HepG2 (cell line): ENCODE measurements around the gene SRGAP3. TPM values are rescaled to one million over a fixed set of nuclear protein-coding genes. Genes with fewer than 3 reads are reported as not detected.

Experiments
- ATF6 ChIP-seq: sonication (generic); formaldehyde crosslinking; conservative IDR thresholded peaks from 2 replicates; pipeline ENCODE4 v1.4.0; 2020; ENCODE audit warnings: missing genetic modification reagents
- MXD1 ChIP-seq: sonication (generic); formaldehyde crosslinking; IDR thresholded peaks from 2 replicates; pipeline ENCODE4 v1.4.0; 2020; ENCODE audit warnings: mild to moderate bottlenecking, missing genetic modification reagents
- SIN3B ChIP-seq: fragments of 150-350 bp; IDR thresholded peaks from 2 replicates; pipeline ENCODE4 v1.6.1; 2014; ENCODE audit warnings: low read length
- THYN1 ChIP-seq: sonication (generic); formaldehyde crosslinking; IDR thresholded peaks from 2 replicates; pipeline ENCODE4 v1.8.1; 2023; ENCODE audit warnings: low read depth, mild to moderate bottlenecking, moderate library complexity, missing genetic modification reagents, borderline replicate concordance
- ZNF781 ChIP-seq: sonication (generic); formaldehyde crosslinking; IDR thresholded peaks from 2 replicates; pipeline ENCODE4 v1.5.1; 2020; ENCODE audit warnings: borderline replicate concordance, mild to moderate bottlenecking, missing genetic modification reagents; ENCODE audit errors: not compliant biosample characterization
- polyA plus RNA-seq, 8 experiments: library from polyadenylated mRNA; depleted of rRNA in 3 of 8; stranded (reverse) in 7 of 8; unstranded in 1 of 8; fragments of >200 nt; fragmentation: Illumina TruSeq in 4 of 8; extraction: Trizol in 4 of 8; gene quantifications; 2 replicates each; pipeline versions ENCODE4 v1.2.1 to v1.2.3, GENCODE V29; 2011 to 2016; ENCODE audit warnings: low read depth in 4 of 8, missing spikeins in 1 of 8, mixed read lengths in 1 of 8; ENCODE audit not compliant: insufficient read depth in 1 of 8
- total RNA-seq, 5 experiments: library from RNA; depleted of rRNA; stranded (reverse); fragments of >200 nt; fragmentation: Illumina TruSeq; extraction: Trizol; gene quantifications; 2 replicates each; pipeline ENCODE4 v1.2.3, GENCODE V29; 2016; ENCODE audit warnings: low read depth in 1 of 5
- TF ChIP-seq, protein P1 (sequence below): sonication (generic); formaldehyde crosslinking; IDR thresholded peaks from 2 replicates; pipeline ENCODE4 v1.4.0; 2020; ENCODE audit warnings: missing genetic modification reagents, borderline replicate concordance
- TF ChIP-seq, protein P2 (sequence below), 2 experiments: fragments of 450-650 bp in 1 of 2; sonication (generic) in 1 of 2; formaldehyde crosslinking in 1 of 2; IDR thresholded peaks; 2 replicates each; pipeline versions ENCODE4 v1.6.1 to v1.8.0; 2016 to 2022; ENCODE audit warnings: antibody characterized with exemption in 1 of 2, mild to moderate bottlenecking in 1 of 2, missing genetic modification reagents in 1 of 2

The SRGAP3 gene
- total and polyA plus RNA-seq, 2 of the 13 experiments (the other 11 are each of a cell fraction or from before 2014, with no cell fraction given): 1.2 to 1.4 TPM

DNA sequence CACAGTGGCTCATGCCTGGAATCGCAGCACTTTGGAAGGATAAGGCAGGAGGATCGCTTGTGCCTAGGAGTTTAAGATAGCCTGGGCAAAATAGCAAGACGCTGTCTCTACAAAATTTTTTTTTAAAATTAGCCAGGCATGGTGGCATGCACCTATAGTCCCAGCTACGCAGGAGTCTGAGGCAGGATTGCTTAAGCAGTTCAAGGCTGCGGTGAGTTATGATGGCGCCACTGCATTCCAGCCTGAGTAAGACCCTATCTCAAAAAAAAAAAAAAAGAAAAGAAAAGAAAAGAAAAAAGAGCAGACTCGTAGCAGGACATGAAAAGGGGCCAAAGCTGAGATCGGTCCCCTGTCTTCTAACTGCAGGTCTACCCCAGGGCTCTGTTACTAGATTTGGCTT is 18.9 kb downstream of the SRGAP3 start (continued):
- TF ChIP-seq ATF6 (CRISPR knock-in tag): no peak
- TF ChIP-seq, protein P1, sequence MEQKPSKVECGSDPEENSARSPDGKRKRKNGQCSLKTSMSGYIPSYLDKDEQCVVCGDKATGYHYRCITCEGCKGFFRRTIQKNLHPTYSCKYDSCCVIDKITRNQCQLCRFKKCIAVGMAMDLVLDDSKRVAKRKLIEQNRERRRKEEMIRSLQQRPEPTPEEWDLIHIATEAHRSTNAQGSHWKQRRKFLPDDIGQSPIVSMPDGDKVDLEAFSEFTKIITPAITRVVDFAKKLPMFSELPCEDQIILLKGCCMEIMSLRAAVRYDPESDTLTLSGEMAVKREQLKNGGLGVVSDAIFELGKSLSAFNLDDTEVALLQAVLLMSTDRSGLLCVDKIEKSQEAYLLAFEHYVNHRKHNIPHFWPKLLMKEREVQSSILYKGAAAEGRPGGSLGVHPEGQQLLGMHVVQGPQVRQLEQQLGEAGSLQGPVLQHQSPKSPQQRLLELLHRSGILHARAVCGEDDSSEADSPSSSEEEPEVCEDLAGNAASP: no peak
- no peak for TF ChIP-seq MXD1
- TF ChIP-seq THYN1 (CRISPR knock-in tag): no peak
- no peak for TF ChIP-seq SIN3B
- TF ChIP-seq ZNF781 (CRISPR knock-in tag): no peak
- TF ChIP-seq, protein P2, sequence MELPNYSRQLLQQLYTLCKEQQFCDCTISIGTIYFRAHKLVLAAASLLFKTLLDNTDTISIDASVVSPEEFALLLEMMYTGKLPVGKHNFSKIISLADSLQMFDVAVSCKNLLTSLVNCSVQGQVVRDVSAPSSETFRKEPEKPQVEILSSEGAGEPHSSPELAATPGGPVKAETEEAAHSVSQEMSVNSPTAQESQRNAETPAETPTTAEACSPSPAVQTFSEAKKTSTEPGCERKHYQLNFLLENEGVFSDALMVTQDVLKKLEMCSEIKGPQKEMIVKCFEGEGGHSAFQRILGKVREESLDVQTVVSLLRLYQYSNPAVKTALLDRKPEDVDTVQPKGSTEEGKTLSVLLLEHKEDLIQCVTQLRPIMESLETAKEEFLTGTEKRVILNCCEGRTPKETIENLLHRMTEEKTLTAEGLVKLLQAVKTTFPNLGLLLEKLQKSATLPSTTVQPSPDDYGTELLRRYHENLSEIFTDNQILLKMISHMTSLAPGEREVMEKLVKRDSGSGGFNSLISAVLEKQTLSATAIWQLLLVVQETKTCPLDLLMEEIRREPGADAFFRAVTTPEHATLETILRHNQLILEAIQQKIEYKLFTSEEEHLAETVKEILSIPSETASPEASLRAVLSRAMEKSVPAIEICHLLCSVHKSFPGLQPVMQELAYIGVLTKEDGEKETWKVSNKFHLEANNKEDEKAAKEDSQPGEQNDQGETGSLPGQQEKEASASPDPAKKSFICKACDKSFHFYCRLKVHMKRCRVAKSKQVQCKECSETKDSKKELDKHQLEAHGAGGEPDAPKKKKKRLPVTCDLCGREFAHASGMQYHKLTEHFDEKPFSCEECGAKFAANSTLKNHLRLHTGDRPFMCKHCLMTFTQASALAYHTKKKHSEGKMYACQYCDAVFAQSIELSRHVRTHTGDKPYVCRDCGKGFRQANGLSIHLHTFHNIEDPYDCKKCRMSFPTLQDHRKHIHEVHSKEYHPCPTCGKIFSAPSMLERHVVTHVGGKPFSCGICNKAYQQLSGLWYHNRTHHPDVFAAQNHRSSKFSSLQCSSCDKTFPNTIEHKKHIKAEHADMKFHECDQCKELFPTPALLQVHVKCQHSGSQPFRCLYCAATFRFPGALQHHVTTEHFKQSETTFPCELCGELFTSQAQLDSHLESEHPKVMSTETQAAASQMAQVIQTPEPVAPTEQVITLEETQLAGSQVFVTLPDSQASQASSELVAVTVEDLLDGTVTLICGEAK (IDR thresholded peaks at IDR 0.05): no peak
- TF ChIP-seq, protein P2 (CRISPR knock-in tag; IDR thresholded peaks at IDR 0.05): no peak
- TF ChIP-seq, all 625 proteins: peak for 0
